GM23338 (cell line): ENCODE measurements around the gene MTHFR. TPM values are rescaled to one million over a fixed set of nuclear protein-coding genes. Genes with fewer than 3 reads are reported as not detected.

ENCODE experiments used
- ATAC-seq: fragments of 200-7000 bp; cut with Tn5 transposase; 3 replicates; pipeline ENCODE4 v1.9.1; 2020
- DNase-seq: peaks from one replicate; pipeline ENCODE4 v3.0.0-alpha.2; 2015; ENCODE audit warnings: low spot score
- H2AFZ ChIP-seq: fragments of 200-600 bp; sonication (generic); 2 replicates; pipeline ENCODE4 v1.8.0; 2016; ENCODE audit warnings: antibody characterized with exemption, mild to moderate bottlenecking, moderate library complexity
- H3F3A ChIP-seq: fragments of 200-600 bp; sonication (generic); replicated peaks from 2 replicates; pipeline ENCODE4 v1.8.0; 2017; ENCODE audit warnings: antibody characterized with exemption, mixed run types, low read depth
- H3K27ac ChIP-seq: fragments of 200-600 bp; sonication (generic); 2 replicates; pipeline ENCODE4 v1.6.1; 2016; ENCODE audit warnings: low read depth
- H3K27me3 ChIP-seq: fragments of 200-600 bp; sonication (generic); 2 replicates; pipeline ENCODE4 v1.8.0; 2016; ENCODE audit warnings: mild to moderate bottlenecking, mixed run types, moderate library complexity; ENCODE audit not compliant: insufficient read depth
- H3K36me3 ChIP-seq: fragments of 200-600 bp; sonication (generic); 2 replicates; pipeline ENCODE4 v1.8.0; 2016; ENCODE audit warnings: mild to moderate bottlenecking; ENCODE audit not compliant: insufficient read depth
- H3K4me1 ChIP-seq: fragments of 200-600 bp; sonication (generic); 2 replicates; pipeline ENCODE4 v1.8.0; 2016; ENCODE audit warnings: mild to moderate bottlenecking, moderate library complexity; ENCODE audit not compliant: insufficient read depth
- H3K4me2 ChIP-seq: fragments of 200-600 bp; sonication (generic); 2 replicates; pipeline ENCODE4 v1.7.1; 2017; ENCODE audit warnings: mixed run types
- H3K4me3 ChIP-seq: fragments of 200-600 bp; sonication (generic); 2 replicates; pipeline ENCODE4 v1.6.1; 2016; ENCODE audit warnings: mixed run types
- H3K79me2 ChIP-seq: fragments of 200-600 bp; sonication (generic); replicated peaks from 2 replicates; pipeline ENCODE4 v1.8.0; 2017; ENCODE audit warnings: mild to moderate bottlenecking; ENCODE audit not compliant: insufficient read depth
- H3K9me2 ChIP-seq: fragments of 200-600 bp; sonication (generic); 2 replicates; pipeline ENCODE4 v1.8.0; 2017; ENCODE audit not compliant: insufficient read depth
- H4K20me1 ChIP-seq: fragments of 200-600 bp; sonication (generic); replicated peaks from 2 replicates; pipeline ENCODE4 v1.8.0; 2017; ENCODE audit warnings: mild to moderate bottlenecking; ENCODE audit not compliant: insufficient read depth
- H3K27ac Mint-ChIP-seq: 2 replicates; pipeline ENCODE4 v1.8.0; 2020; ENCODE audit warnings: inconsistent platforms, mild to moderate bottlenecking, moderate library complexity, mixed read lengths
- H3K27me3 Mint-ChIP-seq: 3 replicates; pipeline ENCODE4 v1.8.0; 2022; ENCODE audit warnings: low read depth, mild to moderate bottlenecking, moderate library complexity, mixed read lengths, inconsistent platforms; ENCODE audit not compliant: insufficient read depth, poor library complexity
- H3K36me3 Mint-ChIP-seq: 3 replicates; pipeline ENCODE4 v1.8.0; 2021; ENCODE audit warnings: low read depth, mild to moderate bottlenecking, inconsistent platforms, moderate library complexity, mixed read lengths
- H3K4me1 Mint-ChIP-seq: 3 replicates; pipeline ENCODE4 v1.8.0; 2020; ENCODE audit warnings: mild to moderate bottlenecking, inconsistent platforms, mixed read lengths
- H3K4me3 Mint-ChIP-seq: 3 replicates; pipeline ENCODE4 v1.8.0; 2021; ENCODE audit warnings: moderate library complexity, mild to moderate bottlenecking, inconsistent platforms, mixed read lengths
- H3K9me3 Mint-ChIP-seq: 3 replicates; pipeline ENCODE4 v1.8.0; 2020; ENCODE audit warnings: moderate library complexity, mild to moderate bottlenecking, inconsistent platforms, mixed read lengths
- CREB1 ChIP-seq: fragments of 250-450 bp; sonication (Bioruptor Pico); IDR thresholded peaks from 2 replicates; pipeline ENCODE4 v1.5.0; 2020; ENCODE audit warnings: low read depth, mild to moderate bottlenecking, moderate library complexity
- CTCF ChIP-seq, 2 experiments: fragments of 200-600 bp in 1 of 2; sonication (generic) in 1 of 2; conservative IDR thresholded peaks; 2 replicates each; pipeline versions ENCODE4 v1.5.1 to v1.6.1; 2016 to 2017; ENCODE audit warnings: antibody characterized with exemption in 2 of 2, low read depth in 2 of 2, mild to moderate bottlenecking in 2 of 2, moderate library complexity in 1 of 2
- ETS1 ChIP-seq: IDR thresholded peaks from 2 replicates; pipeline ENCODE4 v1.6.1; 2016; ENCODE audit warnings: antibody characterized with exemption
- EZH2 ChIP-seq: fragments of 200-600 bp; sonication (generic); IDR thresholded peaks from one replicate; pipeline ENCODE4 v1.8.0; 2017; ENCODE audit warnings: antibody characterized with exemption, mild to moderate bottlenecking, low read depth; ENCODE audit not compliant: unreplicated experiment
- POLR2AphosphoS5 ChIP-seq: IDR thresholded peaks from 2 replicates; pipeline ENCODE4 v1.6.1; 2016; ENCODE audit warnings: antibody characterized with exemption, low read depth
- REST ChIP-seq: IDR thresholded peaks from one replicate; pipeline ENCODE4 v1.6.1; 2018; ENCODE audit warnings: antibody characterized with exemption; ENCODE audit not compliant: unreplicated experiment
- polyA plus RNA-seq: library from polyadenylated mRNA; unstranded; fragments of >200 nt; fragmentation: Nextera tagmentation; extraction: Ambion mirVana; gene quantifications from 2 replicates; pipeline ENCODE4 v1.2.1, GENCODE V29; 2016
- total RNA-seq: library from RNA; depleted of rRNA; stranded (reverse); fragments of >200 nt; shearing (Covaris generic); gene quantifications from 2 replicates; pipeline ENCODE4 v1.2.3, GENCODE V29; 2014

Gene MTHFR
- total and polyA plus RNA-seq, 2 experiments from 2014 or later, result 6.9 to 21.6 TPM

GRCh38 chr1:11752359-11753088 lies 53.2 kb downstream of the MTHFR start (continued):
- no peak for TF ChIP-seq CTCF (conservative IDR thresholded peaks at IDR 0.05; ENCODE audit: low read depth in 2 of 2)

GRCh38 chr1:11751087-11751486 lies 54.7 kb downstream of the MTHFR start:
- Mint-ChIP-seq H3K27ac (no peak overlapping the region), H3K4me3 (no peak overlapping the region), H3K36me3 (peaks cover 20% of the 10 kb centered on the region), H3K4me1 (peaks cover 25% of the 10 kb centered on the region), H3K27me3 (peaks cover 21% of the 10 kb centered on the region), H3K9me3 (peaks cover 3% of the 10 kb centered on the region; the same call in 2 of the 3 replicates)
- no peaks in the 10 kb centered on the region for H3K9me2 ChIP-seq
- H3K4me1 ChIP-seq, result no peaks in the 10 kb centered on the region; the same call in 1 of the 2 replicates
- peaks cover 7% of the 10 kb centered on the region; the same call in 1 of the 2 replicates for H3F3A ChIP-seq
- H3K36me3 ChIP-seq, result no peaks in the 10 kb centered on the region; the same call in 1 of the 2 replicates
- no peak overlapping the region for H3K4me3 ChIP-seq
- no peak overlapping the region for H3K27ac ChIP-seq
- no peaks in the 10 kb centered on the region for H4K20me1 ChIP-seq
- no peaks in the 10 kb centered on the region for H3K79me2 ChIP-seq
- DNase-seq, result no peak
- H3K27me3 ChIP-seq, result no peaks in the 10 kb centered on the region
- no peak for ATAC-seq
- no peak for TF ChIP-seq CREB1 (CRISPR knock-in tag)
- no peak overlapping the region for H2AFZ ChIP-seq
- no peak overlapping the region for H3K4me2 ChIP-seq

- peaks cover 17% of the 10 kb centered on the region for H3K27me3 Mint-ChIP-seq
- H4K20me1 ChIP-seq, result no peaks in the 10 kb centered on the region
- H3K27ac ChIP-seq, result no peak overlapping the region
- ATAC-seq, result no peak
- H3K9me3 Mint-ChIP-seq, result no peaks in the 10 kb centered on the region
- DNase-seq, result no peak
- TF ChIP-seq CTCF (conservative IDR thresholded peaks at IDR 0.05; ENCODE audit: low read depth in 2 of 2), result no peak
- no peak for TF ChIP-seq CREB1 (CRISPR knock-in tag)
- no peak for TF ChIP-seq POLR2AphosphoS5
- no peak for TF ChIP-seq EZH2
- TF ChIP-seq REST, result no peak
- TF ChIP-seq ETS1, result no peak
- no peaks in the 10 kb centered on the region for H3K9me2 ChIP-seq
- no peak overlapping the region for H2AFZ ChIP-seq
- H3K4me1 ChIP-seq, result no peaks in the 10 kb centered on the region; the same call in 1 of the 2 replicates
- H3K27ac Mint-ChIP-seq, result no peak overlapping the region
- H3K36me3 ChIP-seq, result no peaks in the 10 kb centered on the region; the same call in 1 of the 2 replicates
- no peaks in the 10 kb centered on the region for H3K79me2 ChIP-seq
- no peaks in the 10 kb centered on the region for H3K27me3 ChIP-seq
- no peak overlapping the region for H3K4me3 Mint-ChIP-seq
- H3K4me3 ChIP-seq, result no peak overlapping the region
- peaks cover 25% of the 10 kb centered on the region for H3K36me3 Mint-ChIP-seq
- no peak overlapping the region for H3K4me2 ChIP-seq
- peaks cover 7% of the 10 kb centered on the region; the same call in 1 of the 2 replicates for H3F3A ChIP-seq
- H3K4me1 Mint-ChIP-seq, result peaks cover 25% of the 10 kb centered on the region
These were observed 55.8 kb downstream of the MTHFR start for GRCh38 chr1:11749996-11750395.
